Stimulated activated CD8-positive, alpha-beta memory T cell treated with anti-CD3 and anti-CD28 coated beads, Interleukin-2, amount 100 ng/mL, for 48 hours (primary cell): ENCODE measurements around the gene RNASET2.
"Not testable (repeated sequence)": the region's sequence is repeated elsewhere in the genome, so short reads cannot be mapped to it uniquely, and the experiment has no call there.

Experiments used
- DNase-seq, 2 donors: peaks; one replicate each; pipeline ENCODE4 v3.0.0-alpha.2; 2020; ENCODE audit warnings: low read depth in 2 of 2

The RNASET2 gene

GRCh38 chr6:166970091-166970490, 13.7 kb upstream of the RNASET2 start:
- no peak for DNase-seq

- no peak for DNase-seq
These were observed 13.1 kb upstream of the RNASET2 start for GRCh38 chr6:166969390-166970002.

- no peak for DNase-seq
These were observed 9.9 kb upstream of the RNASET2 start for GRCh38 chr6:166966268-166966667.

GRCh38 chr6:166960609-166960978, 4.2 kb upstream of the RNASET2 start:
- no peak for DNase-seq

GRCh38 chr6:166959911-166960608, 3.7 kb upstream of the RNASET2 start:
- no peak for DNase-seq

GRCh38 chr6:166958926-166959861, 2.8 kb upstream of the RNASET2 start:
- no peak for DNase-seq

GRCh38 chr6:166957805-166958076, 1.4 kb upstream of the RNASET2 start:
- DNase-seq: no peak

GRCh38 chr6:166957087-166957804, 896 bp upstream of the RNASET2 start:
- DNase-seq: peak; percentile 29 to 40

GRCh38 chr6:166955865-166956443, 396 bp downstream of the RNASET2 start:
- DNase-seq: no peak

- no peak for DNase-seq
These were observed 1.1 kb downstream of the RNASET2 start for GRCh38 chr6:166955121-166955864.

GRCh38 chr6:166954118-166954713, 2.1 kb downstream of the RNASET2 start:
- DNase-seq: no peak

GRCh38 chr6:166952567-166953486, 3.5 kb downstream of the RNASET2 start:
- DNase-seq: no peak

GRCh38 chr6:166952121-166952520, 4.2 kb downstream of the RNASET2 start:
- DNase-seq: no peak

- DNase-seq: no peak
These were observed 4.7 kb downstream of the RNASET2 start for GRCh38 chr6:166951670-166952060.

- DNase-seq: peak; percentile 35 to 74
These were observed 5.3 kb downstream of the RNASET2 start for GRCh38 chr6:166950892-166951669.

GRCh38 chr6:166950443-166950821, 5.9 kb downstream of the RNASET2 start:
- no peak for DNase-seq

- no peak for DNase-seq
These were observed 6.6 kb downstream of the RNASET2 start for GRCh38 chr6:166949528-166950442.

GRCh38 chr6:166948724-166949123, 7.6 kb downstream of the RNASET2 start:
- DNase-seq: not testable (repeated sequence)
